ENCODE results near the gene NPM3. TPM values are rescaled to one million over a fixed set of nuclear protein-coding genes. Genes with fewer than 3 reads are reported as not detected.

Gene NPM3
- total and polyA plus RNA-seq, 2 of the 13 experiments (the other 11 are each of a cell fraction or from before 2014, with no cell fraction given), result 47.6 to 129 TPM

DNA sequence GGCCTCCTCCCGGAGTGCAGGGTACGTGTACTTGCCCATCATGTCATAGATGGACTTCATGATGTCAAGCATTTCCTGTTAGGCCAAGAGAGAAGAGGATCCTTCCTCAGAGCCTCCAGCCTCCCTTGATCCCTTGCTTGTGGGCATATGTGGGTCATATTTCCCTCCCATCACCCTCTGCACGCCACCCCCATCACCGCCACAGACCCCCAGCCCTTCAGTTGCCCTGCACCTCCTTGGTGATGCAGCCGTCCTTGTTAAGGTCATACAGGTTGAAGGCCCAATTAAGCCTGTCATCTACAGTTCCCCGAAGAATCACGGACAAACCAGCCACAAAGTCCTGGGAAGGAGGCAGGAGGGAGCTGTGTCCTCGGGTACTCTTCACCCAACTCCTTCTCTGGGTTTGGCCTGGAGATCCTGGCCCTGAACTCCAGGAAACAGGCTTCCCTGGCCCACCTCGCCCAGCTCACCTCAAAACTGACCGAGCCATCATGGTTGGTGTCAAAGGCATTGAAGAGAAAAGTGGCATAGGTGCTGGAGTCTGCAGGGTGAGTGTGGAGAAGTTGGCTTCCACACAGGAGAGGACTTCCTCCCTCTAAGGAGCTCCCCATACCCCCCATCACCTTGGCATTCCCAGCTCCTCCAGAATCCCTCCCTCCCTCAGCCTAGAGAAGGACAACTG is 44.8 kb upstream of the NPM3 start:
- ChIA-PET POLR2A (no interaction called here), CTCF (ENCODE audit: low intra/inter-chr PET ratio, low total read pairs) (no interaction called here)
- Histone ChIP-seq H2AFZ (ENCODE audit: low read length) (no peak overlapping the region), H3K4me1 (ENCODE audit: insufficient read depth, low read length) (no peaks in the 10 kb centered on the region), H3K27me3 (ENCODE audit: control insufficient read depth in 1 of 2, insufficient read depth in 2 of 2, low read length in 2 of 2) (no peaks in the 10 kb centered on the region), H3K9ac (ENCODE audit: insufficient read depth, low read depth, low read length) (no peak overlapping the region), H3K4me3 (replicated peaks in 1 of 3; ENCODE audit: insufficient read depth in 1 of 3, low read depth in 2 of 3, low read length in 3 of 3) (no peak overlapping the region), H3K79me2 (ENCODE audit: insufficient read depth, low read length) (no peaks in the 10 kb centered on the region), H4K20me1 (ENCODE audit: insufficient read depth, low read length) (no peaks in the 10 kb centered on the region), H3K27ac (ENCODE audit: extremely low read length, insufficient read depth, low read length) (no peak overlapping the region), H3K9me3 (ENCODE audit: low read length) (no peaks in the 10 kb centered on the region), H3K36me3 (replicated peaks in 1 of 2; ENCODE audit: control insufficient read depth in 1 of 2, insufficient read depth in 2 of 2, low read length in 2 of 2) (peaks cover 0 to 4% of the 10 kb centered on the region in 2 experiments; a peak in 1 of 5 replicates), H3K4me2 (ENCODE audit: low read depth, low read length) (no peak overlapping the region)
- TF ChIP-seq ZNF510 (CRISPR knock-in tag; IDR thresholded peaks at IDR 0.05; ENCODE audit: low read depth) (no peak), ZNF512 (CRISPR knock-in tag; IDR thresholded peaks at IDR 0.05) (no peak), HDAC6 (IDR thresholded peaks at IDR 0.05; ENCODE audit: low read depth, low read length) (no peak), SIN3B (IDR thresholded peaks at IDR 0.05; ENCODE audit: low read length) (no peak), SNAPC2 (CRISPR knock-in tag; IDR thresholded peaks at IDR 0.05) (no peak), ATF7 (IDR thresholded peaks at IDR 0.05) (no peak), ATF7 (CRISPR knock-in tag; IDR thresholded peaks at IDR 0.05) (no peak), ZMYM4 (CRISPR knock-in tag; IDR thresholded peaks at IDR 0.05) (no peak)
- TF ChIP-seq, protein P1, sequence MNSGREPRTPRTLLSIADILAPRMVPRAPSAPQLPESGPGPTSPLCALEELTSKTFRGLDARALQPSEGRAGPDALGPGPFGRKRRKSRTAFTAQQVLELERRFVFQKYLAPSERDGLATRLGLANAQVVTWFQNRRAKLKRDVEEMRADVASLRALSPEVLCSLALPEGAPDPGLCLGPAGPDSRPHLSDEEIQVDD (CRISPR knock-in tag; IDR thresholded peaks at IDR 0.05; ENCODE audit: borderline replicate concordance), result no peak
- TF ChIP-seq, protein P2, sequence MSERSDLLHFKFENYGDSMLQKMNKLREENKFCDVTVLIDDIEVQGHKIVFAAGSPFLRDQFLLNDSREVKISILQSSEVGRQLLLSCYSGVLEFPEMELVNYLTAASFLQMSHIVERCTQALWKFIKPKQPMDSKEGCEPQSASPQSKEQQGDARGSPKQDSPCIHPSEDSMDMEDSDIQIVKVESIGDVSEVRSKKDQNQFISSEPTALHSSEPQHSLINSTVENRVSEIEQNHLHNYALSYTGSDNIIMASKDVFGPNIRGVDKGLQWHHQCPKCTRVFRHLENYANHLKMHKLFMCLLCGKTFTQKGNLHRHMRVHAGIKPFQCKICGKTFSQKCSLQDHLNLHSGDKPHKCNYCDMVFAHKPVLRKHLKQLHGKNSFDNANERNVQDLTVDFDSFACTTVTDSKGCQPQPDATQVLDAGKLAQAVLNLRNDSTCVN (CRISPR knock-in tag; IDR thresholded peaks at IDR 0.05; ENCODE audit: borderline replicate concordance), result no peak
- WGBS (ENCODE audit: low lambda C conversion rate), result 95% methylated on average over 10 of the region's 10 CpGs
- in situ Hi-C loops (cut with HindIII; ENCODE audit: extremely low pct_ligation_motif_present, low pct_unique_long_range_greater_than_20kb) (no loop called here), intact Hi-C loops (cut with micrococcal nuclease; ENCODE audit: unreplicated experiment) (no loop called here)
- no TSS peak for BruUV-seq (replicated peaks)
- DNase-seq (ENCODE audit: low spot score) (no peak), ATAC-seq (no peak), FAIRE-seq (no peak)

All from HepG2 (cell line).